Neural cell (in vitro differentiated cells): Measurements from ENCODE around the gene BTBD16. TPM values are rescaled to one million over a fixed set of nuclear protein-coding genes. Genes with fewer than 3 reads are reported as not detected.

Experiments used
- H2AFZ ChIP-seq: fragments of 200-600, 300-800 bp; sonication (generic), shearing (Covaris generic); 2 replicates; pipeline ENCODE4 v1.6.0; 2014; ENCODE audit warnings: low read depth, mild to moderate bottlenecking, antibody characterized with exemption, low read length, moderate library complexity
- H3F3A ChIP-seq: fragments of 200-600 bp; shearing (Covaris generic); 2 replicates; pipeline ENCODE4 v1.6.1; 2016; ENCODE audit warnings: mild to moderate bottlenecking, moderate library complexity, mixed read lengths, antibody characterized with exemption, low read length; ENCODE audit not compliant: insufficient read depth, poor library complexity, severe bottlenecking
- H3K27ac ChIP-seq: fragments of 200-600, 300-800 bp; sonication (generic), shearing (Covaris generic); 2 replicates; pipeline ENCODE4 v1.5.1; 2014; ENCODE audit warnings: mild to moderate bottlenecking, low read length, moderate library complexity
- H3K27me3 ChIP-seq: fragments of 300-800, 200-600 bp; sonication (generic), shearing (Covaris generic); 2 replicates; pipeline ENCODE4 v1.6.0; 2014; ENCODE audit warnings: mild to moderate bottlenecking, low read depth, low read length, moderate library complexity; ENCODE audit not compliant: insufficient read depth
- H3K36me3 ChIP-seq: fragments of 300-800, 200-600 bp; sonication (generic), shearing (Covaris generic); 2 replicates; pipeline ENCODE4 v1.5.1; 2014; ENCODE audit warnings: mild to moderate bottlenecking, antibody characterized with exemption, low read length, moderate library complexity; ENCODE audit not compliant: insufficient read depth
- H3K4me2 ChIP-seq: fragments of 300-800, 200-600 bp; sonication (generic), shearing (Covaris generic); 2 replicates; pipeline ENCODE4 v1.6.0; 2014; ENCODE audit warnings: mild to moderate bottlenecking, low read length
- H3K4me3 ChIP-seq: fragments of 300-800, 200-600 bp; sonication (generic), shearing (Covaris generic); 2 replicates; pipeline ENCODE4 v1.5.1; 2014; ENCODE audit warnings: mild to moderate bottlenecking, low read length, moderate library complexity
- H3K79me2 ChIP-seq: fragments of 200-600 bp; shearing (Covaris generic); replicated peaks from 2 replicates; pipeline ENCODE4 v1.6.0; 2014; ENCODE audit warnings: mild to moderate bottlenecking, low read length, moderate library complexity; ENCODE audit not compliant: insufficient read depth
- H3K9ac ChIP-seq: fragments of 300-800, 200-600 bp; sonication (generic), shearing (Covaris generic); 2 replicates; pipeline ENCODE4 v1.6.1; 2016; ENCODE audit warnings: mild to moderate bottlenecking, low read length, mixed read lengths
- H3K9me2 ChIP-seq: fragments of 200-600 bp; shearing (Covaris generic); 2 replicates; pipeline ENCODE4 v1.6.1; 2016; ENCODE audit warnings: mild to moderate bottlenecking, low read length, mixed read lengths; ENCODE audit not compliant: insufficient read depth
- H3K9me3 ChIP-seq: fragments of 200-600, 300-800 bp; sonication (generic), shearing (Covaris generic); 2 replicates; pipeline ENCODE4 v1.6.1; 2016; ENCODE audit warnings: mild to moderate bottlenecking, mixed run types, low read length, moderate library complexity, mixed read lengths
- H4K20me1 ChIP-seq: fragments of 200-600 bp; shearing (Covaris generic); 2 replicates; pipeline ENCODE4 v1.6.1; 2016; ENCODE audit warnings: mild to moderate bottlenecking, mixed run types; ENCODE audit not compliant: insufficient read depth
- EP300 ChIP-seq: fragments of 450-650 bp; conservative IDR thresholded peaks from 2 replicates; pipeline ENCODE4 v1.6.1; 2014; ENCODE audit warnings: antibody characterized with exemption, mild to moderate bottlenecking, moderate library complexity; ENCODE audit not compliant: poor library complexity, severe bottlenecking
- EZH2 ChIP-seq: fragments of 200-600, 300-800 bp; shearing (Covaris generic), sonication (generic); IDR thresholded peaks from 2 replicates; pipeline ENCODE4 v1.6.1; 2014; ENCODE audit warnings: antibody characterized with exemption, low read length, borderline replicate concordance, mild to moderate bottlenecking; ENCODE audit not compliant: insufficient read depth, poor library complexity, severe bottlenecking
- MXI1 ChIP-seq: fragments of 450-650 bp; conservative IDR thresholded peaks from 2 replicates; pipeline ENCODE4 v1.6.1; 2014; ENCODE audit warnings: antibody characterized with exemption, mild to moderate bottlenecking; ENCODE audit not compliant: poor library complexity, severe bottlenecking
- POLR2AphosphoS5 ChIP-seq: IDR thresholded peaks from 2 replicates; pipeline ENCODE4 v1.6.1; 2012
- RAD21 ChIP-seq: fragments of 450-650 bp; conservative IDR thresholded peaks from 2 replicates; pipeline ENCODE4 v1.6.1; 2014; ENCODE audit warnings: antibody characterized with exemption, mild to moderate bottlenecking, moderate library complexity
- SMC3 ChIP-seq: fragments of 450-650 bp; conservative IDR thresholded peaks from 2 replicates; pipeline ENCODE4 v1.6.1; 2014; ENCODE audit warnings: antibody characterized with exemption, mild to moderate bottlenecking, moderate library complexity; ENCODE audit not compliant: poor library complexity
- TAF1 ChIP-seq: IDR thresholded peaks from 2 replicates; pipeline ENCODE4 v1.6.1; 2012; ENCODE audit warnings: low read depth
- polyA plus RNA-seq: library from polyadenylated mRNA; depleted of rRNA; stranded (reverse); fragments of >200 nt; gene quantifications from 2 replicates; pipeline ENCODE4 v1.2.3, GENCODE V29; 2014
- TF ChIP-seq, protein P1 (sequence below): fragments of 450-650 bp; IDR thresholded peaks from 2 replicates; pipeline ENCODE4 v1.5.1; 2014; ENCODE audit warnings: antibody characterized with exemption, mild to moderate bottlenecking, moderate library complexity; ENCODE audit not compliant: poor library complexity, severe bottlenecking
- TF ChIP-seq, protein P2 (sequence below): IDR thresholded peaks from 2 replicates; pipeline ENCODE4 v1.6.1; 2012; ENCODE audit warnings: borderline replicate concordance

BTBD16 gene
- polyA plus RNA-seq, 1 donor from 2014 or later: not detected

DNA sequence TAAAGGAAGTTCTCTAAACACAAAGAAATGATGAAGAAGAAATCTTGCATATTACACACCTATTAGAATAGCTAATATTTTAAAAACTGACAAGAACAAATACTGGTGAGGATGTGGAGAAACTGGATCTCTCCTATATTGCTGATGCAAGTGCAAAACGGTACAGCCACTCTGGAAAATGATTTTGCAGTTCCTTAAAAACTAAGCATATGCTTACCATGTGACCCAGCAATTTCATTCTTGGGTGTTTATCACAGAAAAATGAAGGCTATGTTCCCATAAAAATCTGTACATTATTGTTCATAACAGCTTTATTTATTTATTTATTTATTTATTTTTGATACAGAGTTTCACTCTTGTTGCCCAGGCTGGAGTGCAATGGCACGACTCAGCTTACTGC lies 88.5 kb downstream of the BTBD16 start:
- no peak overlapping the region for H3K4me3 ChIP-seq
- H3K79me2 ChIP-seq: no peaks in the 10 kb centered on the region
- H4K20me1 ChIP-seq: no peaks in the 10 kb centered on the region
- H3K4me2 ChIP-seq: no peak overlapping the region
- no peak overlapping the region for H3K9ac ChIP-seq
- H2AFZ ChIP-seq: no peak overlapping the region
- H3F3A ChIP-seq: no peaks in the 10 kb centered on the region
- no peak for TF ChIP-seq TAF1
- TF ChIP-seq, protein P1, sequence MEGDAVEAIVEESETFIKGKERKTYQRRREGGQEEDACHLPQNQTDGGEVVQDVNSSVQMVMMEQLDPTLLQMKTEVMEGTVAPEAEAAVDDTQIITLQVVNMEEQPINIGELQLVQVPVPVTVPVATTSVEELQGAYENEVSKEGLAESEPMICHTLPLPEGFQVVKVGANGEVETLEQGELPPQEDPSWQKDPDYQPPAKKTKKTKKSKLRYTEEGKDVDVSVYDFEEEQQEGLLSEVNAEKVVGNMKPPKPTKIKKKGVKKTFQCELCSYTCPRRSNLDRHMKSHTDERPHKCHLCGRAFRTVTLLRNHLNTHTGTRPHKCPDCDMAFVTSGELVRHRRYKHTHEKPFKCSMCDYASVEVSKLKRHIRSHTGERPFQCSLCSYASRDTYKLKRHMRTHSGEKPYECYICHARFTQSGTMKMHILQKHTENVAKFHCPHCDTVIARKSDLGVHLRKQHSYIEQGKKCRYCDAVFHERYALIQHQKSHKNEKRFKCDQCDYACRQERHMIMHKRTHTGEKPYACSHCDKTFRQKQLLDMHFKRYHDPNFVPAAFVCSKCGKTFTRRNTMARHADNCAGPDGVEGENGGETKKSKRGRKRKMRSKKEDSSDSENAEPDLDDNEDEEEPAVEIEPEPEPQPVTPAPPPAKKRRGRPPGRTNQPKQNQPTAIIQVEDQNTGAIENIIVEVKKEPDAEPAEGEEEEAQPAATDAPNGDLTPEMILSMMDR: no peak
- TF ChIP-seq EZH2: no peak
- TF ChIP-seq SMC3: no peak
- TF ChIP-seq RAD21: no peak
- TF ChIP-seq, protein P2, sequence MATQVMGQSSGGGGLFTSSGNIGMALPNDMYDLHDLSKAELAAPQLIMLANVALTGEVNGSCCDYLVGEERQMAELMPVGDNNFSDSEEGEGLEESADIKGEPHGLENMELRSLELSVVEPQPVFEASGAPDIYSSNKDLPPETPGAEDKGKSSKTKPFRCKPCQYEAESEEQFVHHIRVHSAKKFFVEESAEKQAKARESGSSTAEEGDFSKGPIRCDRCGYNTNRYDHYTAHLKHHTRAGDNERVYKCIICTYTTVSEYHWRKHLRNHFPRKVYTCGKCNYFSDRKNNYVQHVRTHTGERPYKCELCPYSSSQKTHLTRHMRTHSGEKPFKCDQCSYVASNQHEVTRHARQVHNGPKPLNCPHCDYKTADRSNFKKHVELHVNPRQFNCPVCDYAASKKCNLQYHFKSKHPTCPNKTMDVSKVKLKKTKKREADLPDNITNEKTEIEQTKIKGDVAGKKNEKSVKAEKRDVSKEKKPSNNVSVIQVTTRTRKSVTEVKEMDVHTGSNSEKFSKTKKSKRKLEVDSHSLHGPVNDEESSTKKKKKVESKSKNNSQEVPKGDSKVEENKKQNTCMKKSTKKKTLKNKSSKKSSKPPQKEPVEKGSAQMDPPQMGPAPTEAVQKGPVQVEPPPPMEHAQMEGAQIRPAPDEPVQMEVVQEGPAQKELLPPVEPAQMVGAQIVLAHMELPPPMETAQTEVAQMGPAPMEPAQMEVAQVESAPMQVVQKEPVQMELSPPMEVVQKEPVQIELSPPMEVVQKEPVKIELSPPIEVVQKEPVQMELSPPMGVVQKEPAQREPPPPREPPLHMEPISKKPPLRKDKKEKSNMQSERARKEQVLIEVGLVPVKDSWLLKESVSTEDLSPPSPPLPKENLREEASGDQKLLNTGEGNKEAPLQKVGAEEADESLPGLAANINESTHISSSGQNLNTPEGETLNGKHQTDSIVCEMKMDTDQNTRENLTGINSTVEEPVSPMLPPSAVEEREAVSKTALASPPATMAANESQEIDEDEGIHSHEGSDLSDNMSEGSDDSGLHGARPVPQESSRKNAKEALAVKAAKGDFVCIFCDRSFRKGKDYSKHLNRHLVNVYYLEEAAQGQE: no peak
- TF ChIP-seq EP300: no peak
- no peak for TF ChIP-seq MXI1
- TF ChIP-seq POLR2AphosphoS5: no peak
- no peaks in the 10 kb centered on the region for H3K36me3 ChIP-seq
- no peaks in the 10 kb centered on the region for H3K27me3 ChIP-seq
- no peaks in the 10 kb centered on the region for H3K9me2 ChIP-seq
- H3K27ac ChIP-seq: no peak overlapping the region
- H3K9me3 ChIP-seq: no peaks in the 10 kb centered on the region

- no peak overlapping the region for H3K27ac ChIP-seq
- H3K4me2 ChIP-seq: no peak overlapping the region
- H3K9me3 ChIP-seq: no peaks in the 10 kb centered on the region
- no peaks in the 10 kb centered on the region for H4K20me1 ChIP-seq
- H3K27me3 ChIP-seq: no peaks in the 10 kb centered on the region
- no peaks in the 10 kb centered on the region for H3K79me2 ChIP-seq
- no peak overlapping the region for H3K4me3 ChIP-seq
- H2AFZ ChIP-seq: no peak overlapping the region
- TF ChIP-seq TAF1: no peak
- TF ChIP-seq EZH2: no peak
- no peak for TF ChIP-seq EP300
- TF ChIP-seq, protein P1: no peak
- TF ChIP-seq RAD21: no peak
- no peak for TF ChIP-seq MXI1
- no peak for TF ChIP-seq SMC3
- TF ChIP-seq POLR2AphosphoS5: no peak
- TF ChIP-seq, protein P2: no peak
- no peaks in the 10 kb centered on the region for H3K9me2 ChIP-seq
- no peak overlapping the region for H3K9ac ChIP-seq
- no peaks in the 10 kb centered on the region for H3F3A ChIP-seq
- H3K36me3 ChIP-seq: no peaks in the 10 kb centered on the region
Measured at GRCh38 chr10:122361046-122361445, 90.0 kb downstream of the BTBD16 start.
